ENCODE data around the gene LAMP5. TPM values are rescaled to one million over a fixed set of nuclear protein-coding genes. Genes with fewer than 3 reads are reported as not detected.

The LAMP5 gene
- total and polyA plus RNA-seq, 2 experiments from 2014 or later, result 0.21 to 0.29 TPM

- no peak overlapping the region for H2AFZ ChIP-seq
- peak; percentile 48 for DNase-seq (ENCODE audit: low spot score)
- peaks cover 98% of the 10 kb centered on the region for H3K27me3 ChIP-seq (ENCODE audit: insufficient read depth)
- H3K4me3 Mint-ChIP-seq, result peak overlapping the region; percentile 32; the same call in 2 of the 3 replicates
- peaks cover 13% of the 10 kb centered on the region; the same call in 2 of the 3 replicates for H3K36me3 Mint-ChIP-seq (ENCODE audit: low read depth)
- H3K9me2 ChIP-seq (ENCODE audit: insufficient read depth), result no peaks in the 10 kb centered on the region
- no peaks in the 10 kb centered on the region for H3K36me3 ChIP-seq (ENCODE audit: insufficient read depth)
- H3K79me2 ChIP-seq (replicated peaks; ENCODE audit: insufficient read depth), result no peaks in the 10 kb centered on the region
- peaks cover 6% of the 10 kb centered on the region; the same call in 1 of the 2 replicates for H3F3A ChIP-seq (replicated peaks; ENCODE audit: low read depth)
- peaks cover 70% of the 10 kb centered on the region for H3K4me1 Mint-ChIP-seq
- peak overlapping the region; percentile 84 for H3K4me2 ChIP-seq
- H3K27me3 Mint-ChIP-seq (ENCODE audit: insufficient read depth, low read depth, poor library complexity), result peaks cover 66% of the 10 kb centered on the region
- 0 out of 2 replicates have a peak, but pooled peaks cover 9% of the 10 kb centered on the region for H4K20me1 ChIP-seq (replicated peaks; ENCODE audit: insufficient read depth)
- TF ChIP-seq EZH2phosphoT487 (IDR thresholded peaks at IDR 0.05; ENCODE audit: unreplicated experiment) (no peak), CTCF (conservative IDR thresholded peaks at IDR 0.05; ENCODE audit: low read depth in 2 of 2) (peak in 1 of 2 experiments; percentile 38; a peak in 2 of 4 replicates), STAT1 (IDR thresholded peaks at IDR 0.05; ENCODE audit: unreplicated experiment) (no peak), ZNF462 (CRISPR knock-in tag; IDR thresholded peaks at IDR 0.05) (no peak), EZH2 (IDR thresholded peaks at IDR 0.05; ENCODE audit: low read depth, unreplicated experiment) (peak; percentile 44)
- peaks cover 69% of the 10 kb centered on the region for H3K4me1 ChIP-seq (ENCODE audit: insufficient read depth)
- ATAC-seq, result no peak
- H3K27ac Mint-ChIP-seq, result no peak overlapping the region
- H3K9me3 Mint-ChIP-seq, result no peaks in the 10 kb centered on the region; the same call in 1 of the 3 replicates
- peak overlapping the region; percentile 65 for H3K4me3 ChIP-seq
- H3K27ac ChIP-seq (ENCODE audit: low read depth), result no peak overlapping the region
Observed at GRCh38 chr20:9517297-9518162, 3.1 kb downstream of the LAMP5 start.

Data from GM23338 (cell line).